GM23248 (cell line): ENCODE data around the gene NAV2. TPM values are rescaled to one million over a fixed set of nuclear protein-coding genes. Genes with fewer than 3 reads are reported as not detected.

Experiments
- DNase-seq: peaks from one replicate; pipeline ENCODE4 v3.0.0-alpha.2; 2015
- H2AFZ ChIP-seq: fragments of 200-600 bp; sonication (generic); 2 replicates; pipeline ENCODE4 v1.6.1; 2016; ENCODE audit warnings: antibody characterized with exemption
- H3F3A ChIP-seq: fragments of 200-600 bp; sonication (generic); 2 replicates; pipeline ENCODE4 v1.6.1; 2016; ENCODE audit warnings: mild to moderate bottlenecking, antibody characterized with exemption, mixed run types; ENCODE audit not compliant: insufficient read depth
- H3K27ac ChIP-seq: fragments of 200-600 bp; sonication (generic); 2 replicates; pipeline ENCODE4 v1.5.1; 2016; ENCODE audit warnings: mild to moderate bottlenecking
- H3K27me3 ChIP-seq: fragments of 200-600 bp; sonication (generic); replicated peaks from 2 replicates; pipeline ENCODE4 v1.6.1; 2016; ENCODE audit warnings: mild to moderate bottlenecking; ENCODE audit not compliant: insufficient read depth
- H3K36me3 ChIP-seq: fragments of 200-600 bp; sonication (generic); 2 replicates; pipeline ENCODE4 v1.6.1; 2016; ENCODE audit warnings: low read depth, mild to moderate bottlenecking
- H3K4me1 ChIP-seq: fragments of 200-600 bp; sonication (generic); 2 replicates; pipeline ENCODE4 v1.6.1; 2016; ENCODE audit warnings: mild to moderate bottlenecking; ENCODE audit not compliant: insufficient read depth
- H3K4me2 ChIP-seq: fragments of 200-600 bp; sonication (generic); one replicate; pipeline ENCODE4 v1.6.1; 2016; ENCODE audit warnings: mild to moderate bottlenecking; ENCODE audit not compliant: unreplicated experiment
- H3K4me3 ChIP-seq: fragments of 200-600 bp; sonication (generic); 2 replicates; pipeline ENCODE4 v1.5.1; 2016; ENCODE audit warnings: mild to moderate bottlenecking
- H3K79me2 ChIP-seq: fragments of 200-600 bp; sonication (generic); 2 replicates; pipeline ENCODE4 v1.6.1; 2016; ENCODE audit warnings: mild to moderate bottlenecking; ENCODE audit not compliant: insufficient read depth
- H3K9ac ChIP-seq: fragments of 200-600 bp; sonication (generic); 2 replicates; pipeline ENCODE4 v1.6.1; 2016; ENCODE audit warnings: mild to moderate bottlenecking
- H3K9me2 ChIP-seq: fragments of 200-600 bp; sonication (generic); 2 replicates; pipeline ENCODE4 v1.6.1; 2016; ENCODE audit warnings: mixed run types, mild to moderate bottlenecking, moderate library complexity; ENCODE audit not compliant: insufficient read depth
- H3K9me3 ChIP-seq: fragments of 200-600 bp; sonication (generic); one replicate; pipeline ENCODE4 v1.6.1; 2017; ENCODE audit warnings: low read depth
- H4K20me1 ChIP-seq: fragments of 200-600 bp; sonication (generic); 2 replicates; pipeline ENCODE4 v1.6.0; 2016; ENCODE audit not compliant: insufficient read depth
- EZH2 ChIP-seq: fragments of 200-600 bp; sonication (generic); IDR thresholded peaks from 2 replicates; pipeline ENCODE4 v1.6.1; 2018; ENCODE audit warnings: antibody characterized with exemption, mild to moderate bottlenecking; ENCODE audit not compliant: insufficient read depth, poor library complexity, severe bottlenecking
- EZH2phosphoT487 ChIP-seq: fragments of 200-600 bp; sonication (generic); IDR thresholded peaks from 2 replicates; pipeline ENCODE4 v1.6.1; 2018; ENCODE audit warnings: antibody characterized with exemption, moderate library complexity, mild to moderate bottlenecking, low read depth; ENCODE audit not compliant: insufficient read depth
- WGBS, 2 experiments: methylation state at CpG; one replicate each; pipeline ENCODE4 v1.1.6; 2015 to 2017; ENCODE audit warnings: low lambda C conversion rate in 2 of 2, low coverage in 1 of 2; ENCODE audit errors: missing lambda C conversion rate in 2 of 2; 5-methylcytosine and 5-hydroxymethylcytosine counted together
- in situ Hi-C: fragments of 300-500 bp; cut with MboI; formaldehyde crosslinking; loops from 2 replicates; pipeline ENCODE4 v1.15.0; 2020
- polyA plus RNA-seq: library from polyadenylated mRNA; unstranded; fragments of >200 nt; fragmentation: Nextera tagmentation; extraction: Ambion mirVana; gene quantifications from 2 replicates; pipeline ENCODE4 v1.2.1, GENCODE V29; 2016
- total RNA-seq: library from RNA; depleted of rRNA; stranded (reverse); fragments of >200 nt; shearing (Covaris generic); gene quantifications from 2 replicates; pipeline ENCODE4 v1.2.3, GENCODE V29; 2014

NAV2 gene
- total and polyA plus RNA-seq, 2 experiments from 2014 or later: 5.7 to 11.9 TPM

DNA sequence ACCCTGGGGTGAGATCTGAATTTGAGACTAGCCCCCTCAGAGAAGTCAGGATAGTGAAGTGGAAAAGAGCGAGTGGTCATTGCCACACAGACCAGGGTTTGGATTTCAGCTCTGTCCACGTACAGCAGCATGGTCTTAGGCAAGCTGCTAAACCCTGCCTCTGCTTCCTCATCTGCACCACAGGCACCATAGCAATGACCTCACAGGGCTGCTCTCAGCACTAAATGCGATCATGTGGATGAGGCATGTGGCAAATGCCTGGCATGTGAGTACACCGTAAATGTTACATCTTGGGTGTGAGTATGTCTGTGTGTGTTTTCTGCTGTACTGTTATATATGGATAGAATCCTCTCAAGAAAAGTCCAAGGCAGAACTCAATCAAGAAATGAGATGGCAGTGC is 15.8 kb downstream of the NAV2 start:
- TF ChIP-seq EZH2phosphoT487: no peak
- TF ChIP-seq EZH2: no peak
- in situ Hi-C loops: no loop called here

DNA sequence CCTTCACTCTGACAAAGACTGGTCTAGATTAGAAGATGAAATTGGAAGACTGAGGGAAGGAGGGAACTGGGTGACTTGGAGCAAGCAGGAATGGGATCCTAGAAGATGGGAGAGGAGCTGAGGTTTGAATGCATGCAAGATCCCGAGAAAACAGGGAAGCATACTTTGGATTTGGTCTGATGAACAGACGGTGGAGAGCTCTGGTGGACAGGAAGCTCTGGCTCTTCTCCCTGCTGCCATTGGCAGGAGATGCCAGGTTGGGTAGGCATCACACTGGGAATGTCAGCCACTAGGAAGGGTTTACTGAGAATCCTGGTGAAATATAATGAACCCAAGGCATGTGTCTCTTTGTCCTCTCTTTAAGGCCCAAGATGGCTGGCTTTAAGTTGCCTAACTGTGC is 16.5 kb downstream of the NAV2 start:
- H3K9me2 ChIP-seq: no peaks in the 10 kb centered on the region
- no peak for DNase-seq
- TF ChIP-seq EZH2 (no peak), EZH2phosphoT487 (no peak)
- no peak overlapping the region for H3K4me3 ChIP-seq
- H3K4me1 ChIP-seq: no peaks in the 10 kb centered on the region; the same call in 1 of the 2 replicates
- peaks cover 9% of the 10 kb centered on the region for H3F3A ChIP-seq
- H3K79me2 ChIP-seq: peaks cover 100% of the 10 kb centered on the region
- in situ Hi-C loops: no loop called here
- peaks cover 10% of the 10 kb centered on the region; the same call in 1 of the 2 replicates for H4K20me1 ChIP-seq
- no peak overlapping the region for H3K27ac ChIP-seq
- H3K9ac ChIP-seq: no peak overlapping the region
- no peak overlapping the region for H2AFZ ChIP-seq
- whole genome bisulfite sequencing, 2 experiments: 94 to 95% methylated on average over 2 of the region's 2 CpGs
- H3K36me3 ChIP-seq: no peaks in the 10 kb centered on the region
- H3K27me3 ChIP-seq: no peaks in the 10 kb centered on the region
- no peak overlapping the region for H3K4me2 ChIP-seq
- H3K9me3 ChIP-seq: no peaks in the 10 kb centered on the region

More for the DNA sequence above, 15.8 kb downstream of the NAV2 start:
- H3K4me1 ChIP-seq: peaks cover 6% of the 10 kb centered on the region
- no peak overlapping the region for H3K4me3 ChIP-seq
- H3K79me2 ChIP-seq: peaks cover 100% of the 10 kb centered on the region
- no peak overlapping the region for H3K27ac ChIP-seq
- H3K9me2 ChIP-seq: no peaks in the 10 kb centered on the region
- no peaks in the 10 kb centered on the region for H3K9me3 ChIP-seq
- peak; percentile 78 for DNase-seq
- no peak overlapping the region for H3K4me2 ChIP-seq
- H4K20me1 ChIP-seq: peaks cover 10% of the 10 kb centered on the region; the same call in 1 of the 2 replicates
- H2AFZ ChIP-seq: no peak overlapping the region
- H3K9ac ChIP-seq: no peak overlapping the region
- H3K27me3 ChIP-seq: no peaks in the 10 kb centered on the region
- peaks cover 16% of the 10 kb centered on the region for H3F3A ChIP-seq
- WGBS, 2 experiments: 74 to 82% methylated on average over 4 of the region's 4 CpGs
- 0 out of 2 replicates have a peak, but pooled peaks cover 3% of the 10 kb centered on the region for H3K36me3 ChIP-seq

GRCh38 chr11:19730373-19730772 is 17.7 kb downstream of the NAV2 start:
- 41 to 46% methylated on average over 6 to 11 of the region's 11 CpGs for WGBS, 2 experiments
- in situ Hi-C loops: loop anchor here (10.0 kb wide), 1 partner anchor 416 kb away; no protein-coding TSS in a partner anchor
- Histone ChIP-seq H3F3A (peaks cover 14% of the 10 kb centered on the region), H3K79me2 (peaks cover 100% of the 10 kb centered on the region), H3K27me3 (no peaks in the 10 kb centered on the region), H3K9ac (0 out of 2 replicates have a peak overlapping the region, but pooled peaks have one; percentile 23), H3K36me3 (no peaks in the 10 kb centered on the region), H3K27ac (no peak overlapping the region), H3K4me3 (no peak overlapping the region), H3K9me3 (no peaks in the 10 kb centered on the region), H4K20me1 (peaks cover 10% of the 10 kb centered on the region; the same call in 1 of the 2 replicates), H3K9me2 (no peaks in the 10 kb centered on the region), H3K4me1 (peaks cover 8% of the 10 kb centered on the region), H3K4me2 (no peak overlapping the region), H2AFZ (no peak overlapping the region)
- DNase-seq: peak; percentile 61
- TF ChIP-seq EZH2phosphoT487: no peak
- no peak for TF ChIP-seq EZH2

DNA sequence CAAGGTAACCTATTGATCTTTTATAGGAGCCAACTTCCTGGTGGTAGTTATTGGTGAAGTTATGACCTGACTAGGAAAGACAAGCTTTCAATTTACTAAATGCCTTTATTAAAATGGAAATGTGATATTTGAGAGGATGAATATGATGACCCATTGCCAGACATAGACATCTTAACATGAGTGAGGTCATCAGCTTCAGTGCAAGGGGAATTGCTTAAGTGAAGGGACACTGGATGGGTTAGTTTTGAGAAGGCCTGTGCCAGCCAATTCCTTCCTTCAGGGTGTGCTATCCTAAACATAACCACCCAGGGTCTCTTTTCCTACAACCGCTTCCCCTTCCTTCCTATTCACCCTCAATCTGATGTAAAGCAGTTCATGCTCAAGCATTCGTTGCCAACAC is 21.5 kb downstream of the NAV2 start:
- DNase-seq: peak; percentile 51
- peaks cover 22% of the 10 kb centered on the region for H3K4me1 ChIP-seq
- no peak overlapping the region for H2AFZ ChIP-seq
- H3K79me2 ChIP-seq: peaks cover 100% of the 10 kb centered on the region
- H3K9ac ChIP-seq: no peak overlapping the region
- TF ChIP-seq EZH2phosphoT487 (no peak), EZH2 (no peak)
- WGBS, 2 experiments: 73 to 77% methylated on average over 2 of the region's 2 CpGs
- no peaks in the 10 kb centered on the region for H3K27me3 ChIP-seq
- no peaks in the 10 kb centered on the region for H3K9me2 ChIP-seq
- H3K4me3 ChIP-seq: no peak overlapping the region
- no peak overlapping the region for H3K4me2 ChIP-seq
- H4K20me1 ChIP-seq: no peaks in the 10 kb centered on the region
- in situ Hi-C loops: loop anchor here (10.0 kb wide), 1 partner anchor 419 kb away; no protein-coding TSS in a partner anchor
- peaks cover 19% of the 10 kb centered on the region; the same call in 1 of the 2 replicates for H3F3A ChIP-seq
- H3K36me3 ChIP-seq: no peaks in the 10 kb centered on the region
- no peak overlapping the region for H3K27ac ChIP-seq
- no peaks in the 10 kb centered on the region for H3K9me3 ChIP-seq
